MM.1S (cell line): Measurements from ENCODE around the gene LOXL1.

Source experiments
- CTCF ChIP-seq: fragments of 300-600 bp; sonication (generic); IDR thresholded peaks from 2 replicates; pipeline ENCODE4 v1.5.1; 2016; ENCODE audit warnings: antibody characterized with exemption, low read length, mixed read lengths
- EZH2 ChIP-seq: fragments of 300-600 bp; sonication (generic); optimal IDR thresholded peaks from 2 replicates; pipeline ENCODE3; 2017; ENCODE audit warnings: low read depth, mild to moderate bottlenecking, antibody characterized with exemption, low read length, mixed read lengths

GRCh38 chr15:73888224-73889041 is 37.8 kb upstream of the LOXL1 start:
- no peak for TF ChIP-seq EZH2
- TF ChIP-seq CTCF: no peak
